Astrocyte of the spinal cord (primary cell): ENCODE measurements around the gene TMEM225B.
"Not testable (repeated sequence)": the region's sequence is repeated elsewhere in the genome, so short reads cannot be mapped to it uniquely, and the experiment has no call there.

Experiments used
- DNase-seq: peaks from one replicate; pipeline ENCODE4 v3.0.0; 2011; ENCODE audit warnings: low read depth, low spot score
- H3K4me3 ChIP-seq: 2 replicates; pipeline ENCODE4 v1.5.1; 2011; ENCODE audit warnings: low read depth, mild to moderate bottlenecking, low read length, moderate library complexity
- CTCF ChIP-seq: IDR thresholded peaks from 2 replicates; pipeline ENCODE4 v1.5.1; 2012; ENCODE audit warnings: low read depth, mild to moderate bottlenecking, low read length, inconsistent platforms
- in situ Hi-C: cut with HindIII; loops from 2 replicates; pipeline ENCODE4 v1.10.0; 2017; ENCODE audit warnings: low sequenced_read_pairs

Gene TMEM225B

GRCh38 chr7:99651290-99651689 lies 53.2 kb downstream of the TMEM225B start:
- no peak for DNase-seq
- in situ Hi-C loops = no loop called here
- TF ChIP-seq CTCF = no peak
- no peak overlapping the region for H3K4me3 ChIP-seq

GRCh38 chr7:99652671-99653070 lies 54.6 kb downstream of the TMEM225B start:
- no peak overlapping the region for H3K4me3 ChIP-seq
- in situ Hi-C loops = no loop called here
- no peak for DNase-seq
- TF ChIP-seq CTCF = no peak

GRCh38 chr7:99653269-99653668 lies 55.2 kb downstream of the TMEM225B start:
- DNase-seq, H3K4me3 ChIP-seq, in situ Hi-C loops: not testable (repeated sequence)

GRCh38 chr7:99653754-99654153 lies 55.7 kb downstream of the TMEM225B start:
- H3K4me3 ChIP-seq = no peak overlapping the region
- no peak for DNase-seq
- in situ Hi-C loops = no loop called here
- no peak for TF ChIP-seq CTCF

GRCh38 chr7:99654626-99655025 lies 56.6 kb downstream of the TMEM225B start:
- DNase-seq, in situ Hi-C loops: not testable (repeated sequence)

GRCh38 chr7:99657879-99658278 lies 59.8 kb downstream of the TMEM225B start:
- in situ Hi-C loops, DNase-seq, H3K4me3 ChIP-seq: not testable (repeated sequence)

More at GRCh38 chr7:99654626-99655025, 56.6 kb downstream of the TMEM225B start:
- H3K4me3 ChIP-seq = not testable (repeated sequence)
